C4-2B (cell line): ENCODE measurements around the gene AAR2.

Experiments
- CTCF ChIP-seq: fragments of 450-650 bp; conservative IDR thresholded peaks from 2 replicates; pipeline ENCODE4 v1.5.1; 2017; ENCODE audit warnings: mild to moderate bottlenecking
- ZFX ChIP-seq: fragments of 450-650 bp; IDR thresholded peaks from 2 replicates; pipeline ENCODE4 v1.6.1; 2017

- TF ChIP-seq CTCF = no peak
- no peak for TF ChIP-seq ZFX
These were observed 28.4 kb downstream of the AAR2 start for GRCh38 chr20:36264426-36265246.
